Suprapubic skin (tissue), 4 donors: ENCODE results near the gene TSPAN13.

ENCODE experiments used
- CTCF ChIP-seq, 2 donors: fragments of 200-600 bp in 1 of 2; fragments of 450-650 bp in 1 of 2; sonication (generic) in 1 of 2; IDR thresholded peaks; one replicate each; pipeline ENCODE4 v1.5.1; 2016 to 2019; ENCODE audit warnings: antibody characterized with exemption in 2 of 2, mild to moderate bottlenecking in 1 of 2, moderate library complexity in 1 of 2
- EP300 ChIP-seq: sonication (generic); formaldehyde crosslinking; IDR thresholded peaks from one replicate; pipeline ENCODE4 v1.6.1; 2017; ENCODE audit warnings: antibody characterized with exemption
- POLR2A ChIP-seq, 2 donors: fragments of 450-650 bp; IDR thresholded peaks; one replicate each; pipeline ENCODE4 v1.6.1; 2017; ENCODE audit warnings: antibody characterized with exemption in 2 of 2, mild to moderate bottlenecking in 2 of 2, moderate library complexity in 2 of 2
- POLR2AphosphoS5 ChIP-seq, 3 donors: sonication (generic); formaldehyde crosslinking; IDR thresholded peaks; one replicate each; pipeline ENCODE4 v1.6.1; 2017; ENCODE audit warnings: antibody characterized with exemption in 3 of 3

DNA sequence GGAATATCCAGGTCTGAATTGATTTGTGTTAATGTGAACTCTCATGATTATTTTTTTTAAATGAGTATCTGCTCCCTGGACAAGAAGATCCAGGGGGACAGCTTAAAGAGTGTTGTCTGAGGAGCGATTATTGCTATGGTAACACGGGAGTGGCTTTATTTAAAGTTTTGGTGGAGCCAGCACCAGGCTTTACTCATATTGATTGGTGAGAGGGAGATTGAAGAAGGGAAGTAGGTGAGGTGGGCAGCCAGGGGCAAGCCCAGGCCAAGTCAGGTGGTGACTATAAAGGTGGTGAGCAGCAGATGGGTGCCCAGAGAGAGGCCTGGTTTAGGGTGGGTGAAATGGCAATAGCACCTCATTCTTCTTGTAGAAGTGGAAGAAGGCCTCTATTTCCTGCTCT lies 61.4 kb downstream of the TSPAN13 start:
- TF ChIP-seq POLR2AphosphoS5 (IDR thresholded peaks at IDR 0.05) (no peak), CTCF (IDR thresholded peaks at IDR 0.05) (no peak), POLR2A (IDR thresholded peaks at IDR 0.05) (no peak), EP300 (no peak)
